ENCODE data around the gene MYO1H. TPM values are rescaled to one million over a fixed set of nuclear protein-coding genes. Genes with fewer than 3 reads are reported as not detected.

MYO1H gene
- total RNA-seq, 1 experiment from 2014 or later = not detected

DNA sequence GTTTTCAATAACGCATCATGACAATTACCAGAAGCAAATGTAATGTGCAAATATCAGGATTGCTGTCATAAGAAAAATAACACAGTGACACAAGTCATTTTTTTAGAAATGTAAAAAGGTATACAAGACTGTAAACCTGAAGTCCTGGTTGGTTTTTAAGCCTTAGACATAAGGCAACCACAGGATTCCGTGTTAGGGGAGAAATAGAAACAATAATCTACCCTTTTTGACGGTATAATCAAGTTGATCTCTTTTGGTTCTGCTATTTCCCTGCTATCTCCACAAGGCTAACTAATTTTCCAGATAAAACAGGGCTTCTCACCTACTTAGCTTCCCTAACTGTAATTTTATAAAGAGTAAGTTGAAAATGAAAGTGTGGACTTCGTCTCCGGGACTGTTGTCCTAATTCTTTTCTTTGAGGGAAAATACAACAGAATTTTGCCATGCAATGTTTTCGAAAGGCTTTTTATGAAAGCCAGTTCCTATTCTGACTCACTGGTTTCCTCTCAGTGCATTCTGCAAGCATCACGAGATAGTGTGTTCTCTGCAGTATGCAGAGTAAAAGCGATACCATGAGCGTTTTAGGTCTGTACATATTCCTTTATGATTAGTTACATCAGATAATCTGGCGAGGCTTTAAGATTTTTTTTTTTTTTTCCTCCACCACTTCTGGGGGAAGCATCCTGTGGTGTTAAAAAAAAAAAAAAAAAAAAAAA, 10.6 kb downstream of the MYO1H start:
- RAD21 ChIA-PET (ENCODE audit: low non-redundant PET in 1 of 2, low total read pairs in 2 of 2, uncharacterized antibody in 2 of 2, unreplicated experiment in 2 of 2) = no interaction called here
- TF ChIP-seq ZNF274 (IDR thresholded peaks at IDR 0.05; ENCODE audit: low read depth, low read length) (no peak), ZFX (IDR thresholded peaks at IDR 0.05) (no peak)
- CTCF ChIA-PET = no interaction called here
- no peak overlapping the region for H3K9ac ChIP-seq (ENCODE audit: low read length)
- no peak overlapping the region for H3K4me2 ChIP-seq (ENCODE audit: low read length)
- no TSS peak for BruUV-seq (replicated peaks)
- peaks cover 7 to 9% of the 10 kb centered on the region in 2 experiments; a peak in 3 of 4 replicates for H3K4me1 ChIP-seq (ENCODE audit: control insufficient read depth in 1 of 2, insufficient read depth in 2 of 2, low read length in 2 of 2)
- peaks cover 7% of the 10 kb centered on the region; the same call in 1 of the 2 replicates for H3K27me3 ChIP-seq (ENCODE audit: insufficient read depth, low read length)
- no peaks in the 10 kb centered on the region for H3K36me3 ChIP-seq (ENCODE audit: control insufficient read depth in 1 of 2, insufficient read depth in 2 of 2, low read length in 2 of 2)
- H3K4me3 ChIP-seq (replicated peaks in 1 of 2; ENCODE audit: low read depth in 1 of 2, low read length in 2 of 2) = no peak overlapping the region
- ATAC-seq (no peak), DNase-seq (ENCODE audit: low read depth, low spot score) (no peak)
- no peaks in the 10 kb centered on the region for H3K79me2 ChIP-seq (ENCODE audit: insufficient read depth, low read length)
- H3K9me2 ChIP-seq (ENCODE audit: insufficient read depth) = no peaks in the 10 kb centered on the region
- no peak overlapping the region for H2AFZ ChIP-seq (ENCODE audit: low read depth, low read length, poor library complexity, severe bottlenecking)
- H3K9me3 ChIP-seq (ENCODE audit: control insufficient read depth in 1 of 2, insufficient read depth in 1 of 2, low read depth in 1 of 2, low read length in 2 of 2) = no peaks in the 10 kb centered on the region
- no peak overlapping the region for H3K27ac ChIP-seq (ENCODE audit: low read depth, low read length)
- POLR2A ChIA-PET = no interaction called here
- H4K20me1 ChIP-seq (ENCODE audit: insufficient read depth) = no peaks in the 10 kb centered on the region
- intact Hi-C loops (cut with micrococcal nuclease) = no loop called here

DNA sequence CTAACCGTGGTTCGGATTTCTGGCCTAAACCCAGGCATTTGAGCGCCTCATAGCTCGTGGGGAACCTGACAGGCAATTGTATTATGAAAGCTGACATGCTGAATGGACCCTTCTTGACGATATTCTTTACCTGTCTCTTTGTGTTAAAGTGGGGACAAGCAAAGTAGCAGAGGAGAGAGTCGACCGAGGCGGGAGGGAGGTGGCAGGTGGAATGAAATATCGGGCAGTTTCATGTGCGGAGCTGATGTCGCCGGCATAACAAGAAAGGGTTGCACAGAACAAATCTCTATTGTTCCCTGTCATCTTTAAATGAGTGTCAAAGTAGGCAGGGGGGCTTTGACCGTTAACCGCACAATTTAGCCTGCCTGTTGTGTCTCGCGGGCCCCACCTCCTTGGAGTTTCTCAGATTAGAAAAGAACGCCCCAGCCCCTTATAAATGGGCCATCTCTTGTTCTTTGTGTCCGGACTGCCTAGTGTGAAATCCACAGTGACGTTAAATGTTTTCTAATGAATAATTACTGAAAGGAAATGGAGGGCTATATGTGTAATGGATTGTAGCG, 11.5 kb downstream of the MYO1H start:
- peaks cover 7 to 9% of the 10 kb centered on the region in 2 experiments; a peak in 3 of 4 replicates for H3K4me1 ChIP-seq (ENCODE audit: control insufficient read depth in 1 of 2, insufficient read depth in 2 of 2, low read length in 2 of 2)
- H4K20me1 ChIP-seq (ENCODE audit: insufficient read depth) = no peaks in the 10 kb centered on the region
- no peak overlapping the region for H2AFZ ChIP-seq (ENCODE audit: low read depth, low read length, poor library complexity, severe bottlenecking)
- H3K27me3 ChIP-seq (ENCODE audit: insufficient read depth, low read length) = peaks cover 7% of the 10 kb centered on the region; the same call in 1 of the 2 replicates
- ChIA-PET CTCF (no interaction called here), POLR2A (no interaction called here), RAD21 (ENCODE audit: low non-redundant PET in 1 of 2, low total read pairs in 2 of 2, uncharacterized antibody in 2 of 2, unreplicated experiment in 2 of 2) (no interaction called here)
- H3K4me3 ChIP-seq (replicated peaks in 1 of 2; ENCODE audit: low read depth in 1 of 2, low read length in 2 of 2) = no peak overlapping the region
- H3K4me2 ChIP-seq (ENCODE audit: low read length) = no peak overlapping the region
- no peak overlapping the region for H3K9ac ChIP-seq (ENCODE audit: low read length)
- no TSS peak for BruUV-seq (replicated peaks)
- DNase-seq (ENCODE audit: low read depth, low spot score) (no peak), ATAC-seq (no peak)
- no peak overlapping the region for H3K27ac ChIP-seq (ENCODE audit: low read depth, low read length)
- no peaks in the 10 kb centered on the region for H3K79me2 ChIP-seq (ENCODE audit: insufficient read depth, low read length)
- intact Hi-C loops (cut with micrococcal nuclease) = no loop called here
- H3K9me2 ChIP-seq (ENCODE audit: insufficient read depth) = no peaks in the 10 kb centered on the region
- no peaks in the 10 kb centered on the region for H3K36me3 ChIP-seq (ENCODE audit: control insufficient read depth in 1 of 2, insufficient read depth in 2 of 2, low read length in 2 of 2)
- no peaks in the 10 kb centered on the region for H3K9me3 ChIP-seq (ENCODE audit: control insufficient read depth in 1 of 2, insufficient read depth in 1 of 2, low read depth in 1 of 2, low read length in 2 of 2)
- TF ChIP-seq SIN3A (IDR thresholded peaks at IDR 0.05; ENCODE audit: low read depth) (no peak), EGR1 (IDR thresholded peaks at IDR 0.05; ENCODE audit: low read depth) (no peak), YY1 (IDR thresholded peaks at IDR 0.05; ENCODE audit: extremely low read depth, insufficient replicate concordance, low read depth, low read length) (no peak), ZNF274 (IDR thresholded peaks at IDR 0.05; ENCODE audit: low read depth, low read length) (no peak), CTCF (IDR thresholded peaks at IDR 0.05 in 2 of 3, conservative IDR thresholded peaks at IDR 0.05 in 1 of 3; ENCODE audit: borderline replicate concordance in 1 of 3, insufficient read depth in 1 of 3, low read depth in 2 of 3, low read length in 2 of 3) (no peak), MAX (IDR thresholded peaks at IDR 0.05) (no peak), ZFX (IDR thresholded peaks at IDR 0.05) (no peak), ZBTB33 (IDR thresholded peaks at IDR 0.05; ENCODE audit: extremely low read depth, insufficient replicate concordance, low read length) (no peak), FOSL1 (IDR thresholded peaks at IDR 0.05; ENCODE audit: low read depth) (no peak)
- TF ChIP-seq, protein P1, sequence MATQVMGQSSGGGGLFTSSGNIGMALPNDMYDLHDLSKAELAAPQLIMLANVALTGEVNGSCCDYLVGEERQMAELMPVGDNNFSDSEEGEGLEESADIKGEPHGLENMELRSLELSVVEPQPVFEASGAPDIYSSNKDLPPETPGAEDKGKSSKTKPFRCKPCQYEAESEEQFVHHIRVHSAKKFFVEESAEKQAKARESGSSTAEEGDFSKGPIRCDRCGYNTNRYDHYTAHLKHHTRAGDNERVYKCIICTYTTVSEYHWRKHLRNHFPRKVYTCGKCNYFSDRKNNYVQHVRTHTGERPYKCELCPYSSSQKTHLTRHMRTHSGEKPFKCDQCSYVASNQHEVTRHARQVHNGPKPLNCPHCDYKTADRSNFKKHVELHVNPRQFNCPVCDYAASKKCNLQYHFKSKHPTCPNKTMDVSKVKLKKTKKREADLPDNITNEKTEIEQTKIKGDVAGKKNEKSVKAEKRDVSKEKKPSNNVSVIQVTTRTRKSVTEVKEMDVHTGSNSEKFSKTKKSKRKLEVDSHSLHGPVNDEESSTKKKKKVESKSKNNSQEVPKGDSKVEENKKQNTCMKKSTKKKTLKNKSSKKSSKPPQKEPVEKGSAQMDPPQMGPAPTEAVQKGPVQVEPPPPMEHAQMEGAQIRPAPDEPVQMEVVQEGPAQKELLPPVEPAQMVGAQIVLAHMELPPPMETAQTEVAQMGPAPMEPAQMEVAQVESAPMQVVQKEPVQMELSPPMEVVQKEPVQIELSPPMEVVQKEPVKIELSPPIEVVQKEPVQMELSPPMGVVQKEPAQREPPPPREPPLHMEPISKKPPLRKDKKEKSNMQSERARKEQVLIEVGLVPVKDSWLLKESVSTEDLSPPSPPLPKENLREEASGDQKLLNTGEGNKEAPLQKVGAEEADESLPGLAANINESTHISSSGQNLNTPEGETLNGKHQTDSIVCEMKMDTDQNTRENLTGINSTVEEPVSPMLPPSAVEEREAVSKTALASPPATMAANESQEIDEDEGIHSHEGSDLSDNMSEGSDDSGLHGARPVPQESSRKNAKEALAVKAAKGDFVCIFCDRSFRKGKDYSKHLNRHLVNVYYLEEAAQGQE (IDR thresholded peaks at IDR 0.05; ENCODE audit: low read depth) = no peak

Data from HCT116 (cell line).